Amniotic stem cell (primary cell): ENCODE measurements around the gene ZNF782.
"Not testable (repeated sequence)": the region's sequence is repeated elsewhere in the genome, so short reads cannot be mapped to it uniquely, and the experiment has no call there.

Experiments
- DNase-seq: peaks from one replicate; lab custom pipeline; 2025; lab: John Stamatoyannopoulos, UW

The ZNF782 gene

GRCh38 chr9:96852676-96853075 is 1.6 kb downstream of the ZNF782 start:
- no peak for DNase-seq

DNA sequence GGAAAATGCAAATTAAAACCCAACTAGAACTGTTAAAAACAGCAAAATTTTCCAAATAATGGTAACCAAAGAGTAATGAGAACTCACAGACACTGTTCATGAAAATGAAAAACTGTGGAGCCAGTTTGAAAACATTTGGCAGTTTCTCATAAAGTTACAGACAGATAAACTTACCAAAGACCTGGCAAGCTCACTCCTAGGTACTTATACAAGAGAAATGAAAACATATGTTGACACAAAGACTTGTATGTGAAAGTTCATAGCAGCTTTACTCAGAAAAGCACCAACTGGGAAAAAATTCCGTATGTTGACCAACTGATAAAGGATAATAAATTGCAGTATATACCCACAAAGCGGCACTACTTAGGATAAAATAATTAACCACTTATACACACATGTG is 10.3 kb downstream of the ZNF782 start:
- DNase-seq: no peak

DNA sequence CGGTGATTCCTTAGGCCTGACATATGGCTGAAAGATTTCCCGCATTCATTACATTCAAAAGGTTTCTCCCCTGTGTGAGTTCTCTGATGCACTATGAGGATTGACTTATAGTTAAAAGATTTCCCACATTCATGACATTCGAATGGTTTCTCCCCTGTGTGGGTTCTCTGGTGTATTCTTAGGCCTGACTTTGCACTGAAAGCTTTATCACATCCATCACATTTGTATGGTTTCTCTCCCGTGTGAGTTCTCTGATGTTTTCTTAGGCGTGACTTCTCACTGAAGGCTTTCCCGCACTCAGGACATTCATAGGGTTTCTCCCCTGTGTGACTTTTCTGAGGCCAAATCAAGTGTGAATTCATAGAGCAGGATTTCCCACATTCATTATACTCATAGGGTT is 35.8 kb downstream of the ZNF782 start:
- no peak for DNase-seq

DNA sequence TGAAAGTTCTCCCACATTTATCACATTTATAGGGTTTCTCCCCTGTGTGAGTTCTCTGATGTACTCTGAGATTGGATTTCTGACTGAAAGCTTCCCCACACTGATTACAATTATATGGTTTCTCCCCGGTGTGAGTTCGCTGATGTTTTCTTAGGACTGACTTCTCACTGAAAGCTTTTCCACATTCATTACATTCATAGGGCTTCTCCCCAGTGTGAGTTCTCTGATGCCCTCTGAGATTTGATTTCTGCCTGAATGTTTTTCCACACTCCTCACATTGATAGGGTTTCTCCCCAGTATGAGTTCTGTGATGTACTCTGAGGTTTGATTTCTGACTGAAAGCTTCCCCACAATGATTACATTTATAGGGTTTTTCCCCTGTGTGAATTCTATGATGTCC is 36.3 kb downstream of the ZNF782 start:
- DNase-seq: no peak

GRCh38 chr9:96813607-96814006 is 40.7 kb downstream of the ZNF782 start:
- DNase-seq: no peak

GRCh38 chr9:96798959-96799358 is 55.4 kb downstream of the ZNF782 start:
- not testable (repeated sequence) for DNase-seq

GRCh38 chr9:96784021-96784420 is 70.3 kb downstream of the ZNF782 start:
- DNase-seq: no peak

- no peak for DNase-seq
These were observed 72.1 kb downstream of the ZNF782 start for GRCh38 chr9:96782235-96782634.

DNA sequence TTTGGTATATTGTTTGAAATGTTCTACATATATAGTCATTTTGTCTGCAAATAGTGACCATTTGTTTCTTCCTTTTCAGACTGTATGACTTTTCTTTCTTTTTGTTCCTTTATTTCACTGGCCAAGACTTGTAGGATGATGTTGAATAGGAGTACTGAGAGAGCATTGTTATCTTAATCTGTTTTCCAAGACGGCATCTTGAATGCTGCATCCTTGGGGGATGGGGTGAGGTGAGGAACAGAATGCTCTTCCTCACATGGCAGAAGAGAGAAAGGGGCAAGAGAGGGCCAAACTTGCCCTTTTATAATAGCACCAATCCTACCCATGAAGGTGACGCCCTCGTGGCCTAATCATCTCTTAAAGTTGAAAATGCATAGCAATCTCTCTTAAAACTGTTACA is 72.8 kb downstream of the ZNF782 start:
- no peak for DNase-seq

DNA sequence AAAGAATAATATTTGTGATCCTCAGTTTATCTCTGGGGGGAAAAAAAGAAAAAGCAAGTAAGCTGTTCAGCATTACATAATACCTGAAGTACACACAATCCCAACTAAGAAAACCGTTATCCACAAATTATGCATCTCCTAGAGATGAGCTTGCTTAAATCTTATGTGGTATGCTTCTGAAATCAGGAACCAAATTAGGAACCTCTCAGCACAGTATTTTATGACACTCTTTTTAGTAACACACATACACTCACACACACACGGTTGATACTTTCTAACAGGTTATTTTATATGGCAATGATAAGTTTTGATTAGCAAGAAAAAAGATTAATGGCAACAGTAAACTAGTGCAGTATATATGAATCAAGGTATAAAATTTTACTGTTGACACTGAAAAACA is 75.2 kb downstream of the ZNF782 start:
- DNase-seq: no peak

DNA sequence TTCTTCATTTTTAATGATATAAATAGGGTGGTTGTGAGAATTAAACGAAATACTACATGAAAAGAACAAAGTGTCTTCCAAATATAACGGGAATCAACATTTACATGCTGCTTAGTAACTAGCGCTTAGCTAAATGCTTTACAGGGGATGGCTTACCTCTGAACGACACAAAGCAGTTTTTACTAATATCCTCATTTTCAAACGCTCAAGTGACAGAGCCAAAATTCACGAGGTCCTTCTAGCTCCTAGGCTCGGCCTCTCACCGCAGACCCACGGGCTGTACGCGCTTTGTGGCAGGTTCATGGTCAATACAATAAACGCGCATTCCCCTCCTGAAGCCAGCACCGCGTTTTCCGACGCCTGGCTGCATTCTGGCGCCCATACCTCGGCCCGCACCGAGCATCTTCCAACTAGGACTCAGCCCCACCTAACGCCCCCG is 76.9 kb downstream of the ZNF782 start:
- no peak for DNase-seq

DNA sequence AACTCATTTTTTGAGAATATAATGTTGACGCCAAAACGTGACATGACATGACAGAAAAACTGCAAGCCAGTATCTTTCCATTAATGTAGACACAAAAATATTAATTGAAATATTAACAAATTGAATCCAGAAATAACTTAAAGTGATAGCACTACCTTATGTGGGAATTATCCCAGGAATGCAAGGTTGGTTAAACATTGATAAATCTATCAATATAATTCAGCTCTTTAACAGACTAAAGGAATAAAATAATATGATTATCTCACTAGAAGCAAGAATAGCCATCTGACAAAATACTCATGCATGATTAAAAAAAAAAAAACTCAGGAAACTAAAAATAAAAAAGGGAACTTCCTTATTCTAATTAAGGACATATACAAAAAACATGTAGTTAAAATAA is 83.2 kb downstream of the ZNF782 start:
- no peak for DNase-seq

DNA sequence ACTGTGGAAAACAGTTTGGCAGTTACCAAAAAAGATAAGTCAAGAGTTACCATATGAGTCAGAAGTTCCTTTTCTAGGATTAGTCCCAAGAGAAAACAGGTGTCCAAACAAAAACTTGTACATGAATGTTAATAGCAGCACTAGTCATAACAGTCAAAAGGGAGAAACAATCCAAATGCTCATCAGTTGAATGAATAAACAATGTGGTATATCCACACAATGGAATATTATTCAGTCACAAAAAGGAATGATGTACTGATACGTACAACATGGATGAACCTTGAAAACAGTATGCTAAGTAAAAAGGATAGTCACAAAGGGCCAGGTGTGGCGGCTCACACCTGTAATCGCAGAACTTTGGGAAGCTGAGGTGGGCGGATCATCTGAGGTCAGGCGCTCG is 84.3 kb downstream of the ZNF782 start:
- DNase-seq: no peak
